HCT116 (cell line): ENCODE measurements around the gene SYT15B. TPM values are rescaled to one million over a fixed set of nuclear protein-coding genes. Genes with fewer than 3 reads are reported as not detected.
"Not testable (repeated sequence)": the region's sequence is repeated elsewhere in the genome, so short reads cannot be mapped to it uniquely, and the experiment has no call there.

Experiments
- ATAC-seq: fragments of 200-7000 bp; cut with Tn5 transposase; 2 replicates; pipeline ENCODE4 v1.9.1; 2020; ENCODE audit warnings: mild to moderate bottlenecking, moderate library complexity
- Bru-seq: library from RNA; stranded (reverse); fragments of 400-500 nt; gene quantifications from one replicate; lab custom pipeline; 2021; lab: Mats Ljungman, UMichigan
- BruChase-seq, 2 experiments: library from RNA; stranded (reverse); fragments of 400-500 nt; gene quantifications; one replicate each; lab custom pipeline; 2021; lab: Mats Ljungman, UMichigan
- BruUV-seq: library from RNA; stranded (reverse); fragments of 400-500 nt; replicated peaks from 2 replicates; lab custom pipeline; 2021; lab: Mats Ljungman, UMichigan
- CTCF ChIA-PET: fragments of 300-600 bp; sonication (Branson Sonifier 250); formaldehyde crosslinking; loops from one replicate; lab custom pipeline; 2021; ENCODE audit warnings: antibody characterized with exemption; lab: Charles Lee
- POLR2A ChIA-PET: fragments of 300-600, 350-600 bp; sonication (Branson Sonifier 250); formaldehyde crosslinking; loops from one replicate; lab custom pipeline; 2021; ENCODE audit warnings: antibody characterized with exemption; lab: Charles Lee
- RAD21 ChIA-PET, 2 experiments: fragments of 300-600 bp; sonication (Branson Sonifier 250); formaldehyde crosslinking; loops; one replicate each; lab custom pipeline; 2023; ENCODE audit warnings: low total read pairs in 2 of 2; ENCODE audit not compliant: uncharacterized antibody in 2 of 2, unreplicated experiment in 2 of 2, low non-redundant PET in 1 of 2; lab: Charles Lee
- DNase-seq: peaks from one replicate; pipeline ENCODE4 v3.0.0-alpha.2; 2010; ENCODE audit warnings: low read depth, low spot score
- H2AFZ ChIP-seq: fragments of 200-600 bp; shearing (Covaris generic), sonication (generic); 2 replicates; pipeline ENCODE4 v1.6.1; 2017; ENCODE audit warnings: low read depth, mixed run types, mixed read lengths, antibody characterized with exemption, low read length; ENCODE audit not compliant: poor library complexity, severe bottlenecking
- H3K27ac ChIP-seq: 2 replicates; pipeline ENCODE4 v1.5.1; 2012; ENCODE audit warnings: low read depth, low read length
- H3K27me3 ChIP-seq: fragments of 200-600 bp; sonication (generic); 2 replicates; pipeline ENCODE4 v1.6.1; 2016; ENCODE audit warnings: mixed run types, low read length, mixed read lengths; ENCODE audit not compliant: insufficient read depth
- H3K36me3 ChIP-seq, 2 experiments: fragments of 200-500 bp in 1 of 2; fragments of 200-600 bp in 1 of 2; sonication (Bioruptor generic) in 1 of 2; sonication (generic) in 1 of 2; 2 replicates each; pipeline versions ENCODE4 v1.5.1 to v1.6.1; 2014 to 2016; ENCODE audit warnings: low read length in 2 of 2, inconsistent platforms in 1 of 2, mixed read lengths in 1 of 2, mixed run types in 1 of 2; ENCODE audit not compliant: insufficient read depth in 2 of 2, control insufficient read depth in 1 of 2
- H3K4me1 ChIP-seq, 2 experiments: fragments of 200-600 bp in 1 of 2; sonication (generic) in 1 of 2; 2 replicates each; pipeline versions ENCODE4 v1.5.1 to v1.6.1; 2012 to 2017; ENCODE audit warnings: low read length in 2 of 2, inconsistent platforms in 1 of 2, mild to moderate bottlenecking in 1 of 2, mixed read lengths in 1 of 2, mixed run types in 1 of 2, moderate library complexity in 1 of 2; ENCODE audit not compliant: insufficient read depth in 2 of 2, control insufficient read depth in 1 of 2
- H3K4me2 ChIP-seq: fragments of 200-600 bp; sonication (generic); 2 replicates; pipeline ENCODE4 v1.6.1; 2017; ENCODE audit warnings: mixed run types, low read length, mixed read lengths
- H3K4me3 ChIP-seq, 2 experiments: fragments of 200-600 bp in 1 of 2; sonication (generic) in 1 of 2; replicated peaks in 1 of 2; 2 replicates each; pipeline ENCODE4 v1.5.1; 2011 to 2016; ENCODE audit warnings: low read length in 2 of 2, control low read depth in 1 of 2, low read depth in 1 of 2, mild to moderate bottlenecking in 1 of 2, mixed read lengths in 1 of 2, mixed run types in 1 of 2
- H3K79me2 ChIP-seq: fragments of 200-600 bp; sonication (generic); 2 replicates; pipeline ENCODE4 v1.6.1; 2017; ENCODE audit warnings: mild to moderate bottlenecking, mixed run types, low read length, moderate library complexity, mixed read lengths; ENCODE audit not compliant: insufficient read depth
- H3K9ac ChIP-seq: fragments of 200-600 bp; sonication (generic); 2 replicates; pipeline ENCODE4 v1.6.1; 2016; ENCODE audit warnings: low read length, mixed read lengths
- H3K9me2 ChIP-seq: fragments of 200-600 bp; sonication (generic), shearing (Covaris generic); 2 replicates; pipeline ENCODE4 v1.6.1; 2017; ENCODE audit warnings: mixed run types, mild to moderate bottlenecking, moderate library complexity; ENCODE audit not compliant: insufficient read depth
- H3K9me3 ChIP-seq, 2 experiments: fragments of 200-500 bp in 1 of 2; fragments of 200-600 bp in 1 of 2; sonication (Bioruptor generic) in 1 of 2; sonication (generic) in 1 of 2; 2 replicates each; pipeline ENCODE4 v1.6.1; 2014 to 2017; ENCODE audit warnings: low read length in 2 of 2, mixed read lengths in 2 of 2, inconsistent platforms in 1 of 2, low read depth in 1 of 2, mild to moderate bottlenecking in 1 of 2, mixed run types in 1 of 2, moderate library complexity in 1 of 2; ENCODE audit not compliant: control insufficient read depth in 1 of 2, insufficient read depth in 1 of 2
- H4K20me1 ChIP-seq: fragments of 200-600 bp; sonication (generic), shearing (Covaris generic); 2 replicates; pipeline ENCODE4 v1.6.1; 2017; ENCODE audit warnings: mixed run types, mild to moderate bottlenecking, moderate library complexity; ENCODE audit not compliant: insufficient read depth
- intact Hi-C: fragments of 100-400 bp; cut with micrococcal nuclease; formaldehyde crosslinking; loops from 2 replicates; pipeline ENCODE4 v1.10.0; 2022
- long read RNA-seq: library from polyadenylated mRNA; unstranded; transcript quantifications from one replicate; pipeline ENCODE4 v2.0.0, GENCODE V29; 2021; ENCODE audit not compliant: unreplicated experiment
- polyA plus RNA-seq: library from polyadenylated mRNA; unstranded; fragments of >200 nt; gene quantifications from 2 replicates; pipeline ENCODE4 v1.2.1, GENCODE V29; 2012; ENCODE audit warnings: missing spikeins
- total RNA-seq: library from RNA; stranded (reverse); gene quantifications from one replicate; pipeline ENCODE4 v1.2.1, GENCODE V29; 2021; ENCODE audit not compliant: unreplicated experiment

The SYT15B gene
- 0.37 TPM for total RNA-seq
- polyA plus RNA-seq: 0.16 TPM in 1 of 2 replicates, not detected in the other
- not detected for Bru-seq, nascent RNA
- not detected for BruChase-seq, experiment 1, labeled RNA remaining after a 6-hour chase
- BruChase-seq, experiment 2, labeled RNA remaining after a 2-hour chase: not detected
- long read RNA-seq: 0 reads

DNA sequence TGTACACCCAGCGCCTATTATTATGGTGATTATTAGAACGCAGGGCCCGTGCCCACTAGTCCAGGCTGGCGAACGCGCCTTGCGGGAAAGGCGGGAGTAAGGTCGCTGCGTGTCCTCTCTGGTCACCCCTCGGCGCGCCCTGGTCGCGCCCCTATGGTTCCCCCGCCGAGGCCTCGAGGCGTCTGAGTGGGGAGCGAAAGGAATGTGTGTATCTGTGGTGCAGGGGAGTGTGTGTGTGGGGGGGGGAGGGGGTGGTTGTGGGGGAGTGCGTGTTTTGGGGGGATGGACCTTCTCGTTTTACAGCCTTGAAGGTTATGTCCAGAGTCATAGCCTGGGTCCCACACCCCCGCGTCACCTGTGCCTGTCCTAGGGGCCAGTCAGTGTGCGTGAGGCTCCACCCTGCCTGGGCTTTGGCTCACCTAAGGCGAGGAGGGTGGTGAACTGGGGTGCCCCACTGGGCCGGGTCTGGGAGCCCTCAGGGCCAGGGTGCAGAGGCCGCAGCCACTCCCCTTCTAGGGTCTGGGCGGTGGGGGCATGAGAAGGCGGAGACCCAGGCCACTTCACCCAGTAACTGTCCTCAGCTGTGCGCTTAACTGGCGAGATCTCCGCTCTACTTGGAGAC, at the start of gene SYT15B:
Gene SYT15B, minus strand, starts transcription at position 39 of the 622 bp plus-strand sequence. CDS start 952 bp downstream, outside the sequence.
- H3K79me2 ChIP-seq, POLR2A ChIA-PET, intact Hi-C loops: not testable (repeated sequence)

DNA sequence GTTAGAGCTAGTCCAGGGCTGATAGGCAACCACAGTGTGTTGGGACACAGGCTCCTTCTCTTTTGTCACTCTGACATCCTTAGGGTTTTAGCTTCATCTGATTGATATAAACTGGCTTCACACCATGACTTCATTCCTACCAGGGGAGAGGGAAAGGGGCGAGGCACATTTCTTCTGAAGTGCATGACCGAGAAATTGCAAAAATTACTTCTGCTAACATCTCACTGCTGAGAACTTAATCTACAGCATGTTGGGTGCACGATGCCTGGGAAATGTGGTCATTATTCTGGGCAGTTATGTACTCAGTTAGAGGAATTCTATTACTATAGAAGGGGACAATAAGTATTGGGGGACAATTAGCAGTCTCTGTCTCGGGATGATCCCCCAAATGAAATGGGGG, 16.2 kb upstream of the SYT15B start:
- H3K9me3 ChIP-seq, intact Hi-C loops, H2AFZ ChIP-seq, H3K9ac ChIP-seq, BruUV-seq, H3K4me1 ChIP-seq, H3K36me3 ChIP-seq, DNase-seq, CTCF ChIA-PET, H4K20me1 ChIP-seq, POLR2A ChIA-PET, H3K27ac ChIP-seq, ATAC-seq, H3K27me3 ChIP-seq, H3K4me2 ChIP-seq, H3K9me2 ChIP-seq, RAD21 ChIA-PET, H3K4me3 ChIP-seq, H3K79me2 ChIP-seq: not testable (repeated sequence)

More for the DNA sequence above, at the start of gene SYT15B:
- H4K20me1 ChIP-seq, BruUV-seq, H3K4me3 ChIP-seq, H3K9me2 ChIP-seq, H3K4me1 ChIP-seq, ATAC-seq, DNase-seq, H3K9me3 ChIP-seq, H3K9ac ChIP-seq, H3K36me3 ChIP-seq, H3K4me2 ChIP-seq, RAD21 ChIA-PET, CTCF ChIA-PET, H2AFZ ChIP-seq, H3K27ac ChIP-seq, H3K27me3 ChIP-seq: not testable (repeated sequence)
